ENCODE data around the gene ADARB2.

Gene ADARB2

DNA sequence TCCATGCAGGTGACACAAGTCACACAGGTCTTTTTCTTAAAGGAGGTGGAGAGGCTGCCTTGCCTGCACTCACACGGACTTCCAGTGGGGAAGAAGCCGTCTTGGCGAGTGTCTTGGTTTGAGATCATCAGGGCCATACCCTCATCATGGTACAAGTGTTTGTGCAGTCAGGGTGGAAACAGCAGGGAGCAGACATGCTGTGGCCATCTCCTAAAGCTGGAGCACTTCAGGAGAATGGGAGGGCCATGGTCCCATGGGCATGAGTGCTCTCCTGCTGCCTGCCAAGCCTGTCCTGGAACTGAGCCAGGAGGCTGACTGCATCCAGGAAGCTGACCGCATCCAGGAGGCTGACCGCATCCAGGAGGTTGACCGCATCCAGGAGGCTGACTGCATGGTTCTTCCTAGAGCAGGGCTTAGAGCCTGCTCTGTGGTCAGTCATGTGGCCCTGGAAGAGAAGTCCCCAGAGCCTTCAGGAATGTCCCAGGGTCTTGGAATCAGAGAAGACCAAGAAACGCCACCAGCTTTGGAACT, 98.4 kb downstream of the ADARB2 start:
- TF ChIP-seq Cebpa-rat (IDR thresholded peaks at IDR 0.05) = no peak

DNA sequence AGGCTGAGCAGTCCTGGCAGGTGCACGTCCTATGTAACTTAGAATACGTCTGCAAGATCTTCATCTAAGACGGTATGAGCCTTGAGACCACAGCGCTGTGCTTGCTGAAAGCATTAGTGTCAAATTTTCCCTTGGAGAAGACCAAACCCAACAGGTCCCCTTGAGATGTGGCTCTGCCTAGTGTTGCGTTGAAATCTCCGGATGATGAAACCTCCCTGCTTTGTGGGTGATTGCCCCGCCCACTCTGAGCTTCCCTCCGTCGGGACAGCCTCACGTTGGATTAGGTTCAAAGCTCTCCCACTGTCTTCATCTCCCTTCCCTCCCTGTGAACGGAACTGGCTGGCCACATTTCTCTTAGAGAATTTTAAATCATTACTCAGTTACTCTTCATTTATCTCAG, 102.0 kb downstream of the ADARB2 start:
- Histone ChIP-seq H4K20me1 (peaks cover 31% of the 10 kb centered on the region; the same call in 1 of the 2 replicates), H3K27ac (no peak overlapping the region), H3K27me3 (no peaks in the 10 kb centered on the region), H3K9me3 (no peaks in the 10 kb centered on the region), H3K36me3 (no peaks in the 10 kb centered on the region; the same call in 1 of the 2 replicates), H3K4me2 (peak overlapping the region; percentile 72), H3K4me1 (peaks cover 52% of the 10 kb centered on the region), H3K9ac (no peak overlapping the region), H3K4me3 (no peak overlapping the region)
- peak; percentile 68; the same call in 1 of the 2 replicates for TF ChIP-seq Cebpa-rat (IDR thresholded peaks at IDR 0.05)

More for the DNA sequence above, 98.4 kb downstream of the ADARB2 start:
- Histone ChIP-seq H3K4me3 (no peak overlapping the region), H3K9me3 (no peaks in the 10 kb centered on the region), H3K36me3 (no peaks in the 10 kb centered on the region; the same call in 1 of the 2 replicates), H3K27me3 (no peaks in the 10 kb centered on the region), H3K9ac (no peak overlapping the region), H3K27ac (no peak overlapping the region), H3K4me1 (peaks cover 27% of the 10 kb centered on the region), H4K20me1 (peaks cover 58% of the 10 kb centered on the region; the same call in 1 of the 2 replicates), H3K4me2 (no peak overlapping the region)

DNA sequence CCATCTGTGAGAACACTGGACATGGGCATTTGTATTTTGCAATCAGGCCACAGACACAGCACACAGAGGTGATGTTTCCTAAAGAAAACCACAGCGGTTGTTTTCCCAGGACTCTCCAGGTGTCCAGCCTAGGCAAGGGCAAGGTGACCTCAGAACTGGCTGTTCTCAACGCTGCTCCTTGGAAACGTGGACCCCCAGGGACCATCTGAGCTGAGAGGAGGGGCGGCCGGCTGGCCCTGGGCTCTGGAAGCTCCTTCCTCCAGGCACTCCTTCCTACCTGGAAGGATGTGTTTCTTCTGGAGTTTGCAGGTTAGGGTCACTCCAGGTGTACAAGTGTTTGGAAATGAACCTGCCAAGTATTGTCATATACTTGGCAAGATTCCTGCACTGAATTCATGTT, 103.1 kb downstream of the ADARB2 start:
- Histone ChIP-seq H3K27ac (no peak overlapping the region), H3K9me3 (no peaks in the 10 kb centered on the region), H3K36me3 (no peaks in the 10 kb centered on the region; the same call in 1 of the 2 replicates), H3K4me2 (peak overlapping the region; percentile 24), H3K4me1 (peaks cover 63% of the 10 kb centered on the region), H3K4me3 (no peak overlapping the region), H3K27me3 (no peaks in the 10 kb centered on the region), H4K20me1 (peaks cover 23% of the 10 kb centered on the region; the same call in 1 of the 2 replicates), H3K9ac (no peak overlapping the region)
- TF ChIP-seq Cebpa-rat (IDR thresholded peaks at IDR 0.05) = no peak

- Histone ChIP-seq H4K20me1 (peaks cover 19% of the 10 kb centered on the region; the same call in 1 of the 2 replicates), H3K27me3 (no peaks in the 10 kb centered on the region), H3K4me1 (peaks cover 67% of the 10 kb centered on the region), H3K9me3 (no peaks in the 10 kb centered on the region), H3K27ac (no peak overlapping the region), H3K4me2 (peak overlapping the region; percentile 24), H3K36me3 (no peaks in the 10 kb centered on the region; the same call in 1 of the 2 replicates), H3K9ac (no peak overlapping the region), H3K4me3 (no peak overlapping the region)
- no peak for TF ChIP-seq Cebpa-rat (IDR thresholded peaks at IDR 0.05)
Measured at GRCh38 chr10:1633783-1634182, 103.5 kb downstream of the ADARB2 start.

DNA sequence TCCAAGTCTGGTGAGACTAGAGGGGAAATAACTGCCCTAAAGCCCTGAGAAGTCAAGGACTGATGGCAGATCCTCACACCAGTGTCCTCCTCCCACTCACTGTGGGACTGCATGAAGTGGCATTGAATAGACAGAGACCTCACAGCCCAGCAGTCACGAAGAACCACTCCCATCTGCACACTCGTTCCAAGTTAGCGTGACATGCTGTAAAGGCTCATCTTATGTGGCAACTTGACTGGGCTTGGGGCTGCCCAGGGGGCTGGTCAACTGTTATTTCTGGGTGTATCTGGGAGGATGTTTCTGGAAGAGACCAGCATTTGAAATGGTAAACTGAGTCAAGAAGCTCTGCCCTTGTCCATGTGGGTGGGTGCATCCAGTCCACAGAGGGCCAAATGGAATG, 104.7 kb downstream of the ADARB2 start:
- no peak overlapping the region for H3K9ac ChIP-seq
- TF ChIP-seq Cebpa-rat (IDR thresholded peaks at IDR 0.05) = no peak
- no peak overlapping the region for H3K4me3 ChIP-seq
- H3K36me3 ChIP-seq = no peaks in the 10 kb centered on the region
- no peak overlapping the region; the same call in 1 of the 2 replicates for H3K27ac ChIP-seq
- peak overlapping the region; percentile 54 for H3K4me2 ChIP-seq
- H3K9me3 ChIP-seq = no peaks in the 10 kb centered on the region
- H4K20me1 ChIP-seq = peaks cover 14% of the 10 kb centered on the region; the same call in 1 of the 2 replicates
- H3K27me3 ChIP-seq = no peaks in the 10 kb centered on the region
- H3K4me1 ChIP-seq = peaks cover 69% of the 10 kb centered on the region

- Histone ChIP-seq H3K4me2 (peak overlapping the region; percentile 54), H4K20me1 (peaks cover 14% of the 10 kb centered on the region; the same call in 1 of the 2 replicates), H3K4me3 (no peak overlapping the region), H3K4me1 (peaks cover 69% of the 10 kb centered on the region), H3K27me3 (no peaks in the 10 kb centered on the region), H3K36me3 (no peaks in the 10 kb centered on the region), H3K9me3 (no peaks in the 10 kb centered on the region), H3K9ac (no peak overlapping the region), H3K27ac (no peak overlapping the region)
- no peak for TF ChIP-seq Cebpa-rat (IDR thresholded peaks at IDR 0.05)
Measured at GRCh38 chr10:1632141-1632540, 105.2 kb downstream of the ADARB2 start.

GRCh38 chr10:1631282-1631681, 106.0 kb downstream of the ADARB2 start:
- no peak for TF ChIP-seq Cebpa-rat (IDR thresholded peaks at IDR 0.05)
- H3K27me3 ChIP-seq = no peaks in the 10 kb centered on the region
- peaks cover 69% of the 10 kb centered on the region for H3K4me1 ChIP-seq
- H3K4me3 ChIP-seq = no peak overlapping the region
- no peaks in the 10 kb centered on the region for H3K9me3 ChIP-seq
- H3K27ac ChIP-seq = no peak overlapping the region
- no peaks in the 10 kb centered on the region for H3K36me3 ChIP-seq
- no peak overlapping the region for H3K9ac ChIP-seq
- H4K20me1 ChIP-seq = peaks cover 13% of the 10 kb centered on the region; the same call in 1 of the 2 replicates
- peak overlapping the region; percentile 54 for H3K4me2 ChIP-seq

DNA sequence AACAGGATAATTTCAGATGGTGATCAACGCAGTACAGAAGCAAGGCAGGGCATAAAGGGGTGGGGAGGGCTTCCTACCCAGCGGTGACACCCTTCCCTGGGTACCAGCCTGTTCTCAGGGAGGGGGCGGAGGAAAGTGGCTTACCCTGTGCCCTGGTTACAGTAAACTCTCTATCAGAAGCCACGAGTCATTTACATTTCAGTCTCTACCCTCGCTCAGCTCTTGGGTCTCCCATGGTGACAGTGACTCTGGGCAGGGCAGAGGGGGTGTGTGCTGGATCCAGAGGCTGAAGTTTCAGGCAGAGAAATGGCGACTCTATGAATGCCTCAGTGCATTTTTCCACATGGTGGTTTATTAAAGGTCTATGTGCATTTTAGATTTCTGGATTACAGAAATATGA, 107.0 kb downstream of the ADARB2 start:
- H3K4me2 ChIP-seq = peak overlapping the region; percentile 54
- no peaks in the 10 kb centered on the region for H3K9me3 ChIP-seq
- no peaks in the 10 kb centered on the region for H3K27me3 ChIP-seq
- no peak overlapping the region for H3K9ac ChIP-seq
- H3K4me3 ChIP-seq = no peak overlapping the region
- H3K4me1 ChIP-seq = peaks cover 62% of the 10 kb centered on the region
- H3K27ac ChIP-seq = no peak overlapping the region
- H3K36me3 ChIP-seq = no peaks in the 10 kb centered on the region
- H4K20me1 ChIP-seq = peaks cover 13% of the 10 kb centered on the region; the same call in 1 of the 2 replicates
- no peak for TF ChIP-seq Cebpa-rat (IDR thresholded peaks at IDR 0.05)

DNA sequence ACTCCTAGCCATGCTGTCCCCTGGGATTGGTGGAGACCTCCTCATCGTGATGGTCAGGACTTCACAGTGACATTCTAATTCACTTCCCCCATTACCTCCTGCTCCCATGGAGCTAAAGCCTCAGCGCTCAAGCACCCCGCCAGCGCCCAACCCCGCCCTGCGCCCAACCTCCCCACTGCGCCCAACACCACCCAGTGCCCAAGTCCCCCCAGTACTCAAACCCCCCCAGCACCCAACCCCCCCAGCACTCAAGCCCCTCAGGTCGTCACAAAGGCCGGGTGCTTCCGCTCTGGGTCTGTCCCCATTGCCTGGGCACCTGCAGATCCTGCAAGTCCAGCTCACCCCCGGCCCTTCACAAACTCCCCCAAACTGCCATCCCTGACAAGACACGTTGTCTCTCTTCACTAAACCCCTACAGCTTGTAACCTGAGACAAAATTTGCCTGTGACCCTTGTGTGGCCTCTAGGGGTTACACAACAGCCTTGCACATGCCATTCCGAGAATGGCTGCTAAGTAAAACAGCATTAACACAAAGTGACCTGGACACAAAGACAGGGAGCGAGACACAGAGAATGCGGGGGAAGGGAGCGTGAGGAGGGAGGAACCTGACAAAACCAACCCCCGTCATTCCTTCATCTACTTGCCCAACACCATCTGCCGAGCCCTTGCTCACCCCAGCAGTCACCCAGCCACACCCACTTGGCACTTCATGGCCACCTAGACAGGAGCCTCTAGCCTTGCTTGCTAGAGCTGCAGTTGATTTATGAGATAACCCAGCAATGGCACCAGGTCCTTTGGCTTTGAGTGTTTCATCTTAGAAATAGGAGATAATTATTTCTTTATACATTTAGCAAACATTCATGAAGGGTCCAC, 107.8 kb downstream of the ADARB2 start:
- H3K9me3 ChIP-seq = no peaks in the 10 kb centered on the region
- H3K9ac ChIP-seq = no peak overlapping the region
- H3K4me3 ChIP-seq = no peak overlapping the region
- peak overlapping the region; percentile 54 for H3K4me2 ChIP-seq
- H3K27me3 ChIP-seq = no peaks in the 10 kb centered on the region
- no peak for TF ChIP-seq Cebpa-rat (IDR thresholded peaks at IDR 0.05)
- H3K27ac ChIP-seq = no peak overlapping the region
- H3K36me3 ChIP-seq = no peaks in the 10 kb centered on the region
- peaks cover 55% of the 10 kb centered on the region for H3K4me1 ChIP-seq
- peaks cover 13% of the 10 kb centered on the region; the same call in 1 of the 2 replicates for H4K20me1 ChIP-seq

DNA sequence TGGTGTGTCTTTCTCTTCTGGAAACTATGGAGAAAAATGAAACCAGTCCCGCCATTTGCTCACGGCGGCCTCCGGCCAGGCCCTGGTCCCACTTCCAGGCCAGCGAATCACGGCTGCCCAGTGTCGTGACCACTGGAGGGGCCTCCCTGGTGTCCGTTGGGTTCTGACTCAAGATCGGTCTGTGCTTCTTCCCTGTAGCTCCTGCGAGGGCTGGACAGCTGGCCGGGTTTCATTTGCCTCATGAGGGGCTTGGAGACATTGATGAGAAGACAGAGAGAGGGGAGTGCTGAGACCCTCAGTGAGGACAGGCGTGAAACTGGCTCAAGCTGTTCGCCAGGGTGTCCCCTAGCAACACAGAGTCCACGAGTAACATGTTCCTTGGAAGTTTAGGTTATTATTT, 108.6 kb downstream of the ADARB2 start:
- no peaks in the 10 kb centered on the region for H3K9me3 ChIP-seq
- no peak overlapping the region for H3K9ac ChIP-seq
- TF ChIP-seq Cebpa-rat (IDR thresholded peaks at IDR 0.05) = no peak
- peaks cover 16% of the 10 kb centered on the region; the same call in 1 of the 2 replicates for H4K20me1 ChIP-seq
- peaks cover 47% of the 10 kb centered on the region for H3K4me1 ChIP-seq
- H3K4me3 ChIP-seq = no peak overlapping the region
- H3K36me3 ChIP-seq = no peaks in the 10 kb centered on the region
- no peaks in the 10 kb centered on the region for H3K27me3 ChIP-seq
- H3K4me2 ChIP-seq = peak overlapping the region; percentile 54
- no peak overlapping the region for H3K27ac ChIP-seq

All from BLaER1 (cell line).